LNCAP (cell line): ENCODE measurements around the gene PDE9A.

Experiments
- TF ChIP-seq, protein P1 (sequence below): fragments of 450-650 bp; IDR thresholded peaks from 2 replicates; pipeline ENCODE4 v1.5.1; 2017; ENCODE audit warnings: mild to moderate bottlenecking

Gene PDE9A

DNA sequence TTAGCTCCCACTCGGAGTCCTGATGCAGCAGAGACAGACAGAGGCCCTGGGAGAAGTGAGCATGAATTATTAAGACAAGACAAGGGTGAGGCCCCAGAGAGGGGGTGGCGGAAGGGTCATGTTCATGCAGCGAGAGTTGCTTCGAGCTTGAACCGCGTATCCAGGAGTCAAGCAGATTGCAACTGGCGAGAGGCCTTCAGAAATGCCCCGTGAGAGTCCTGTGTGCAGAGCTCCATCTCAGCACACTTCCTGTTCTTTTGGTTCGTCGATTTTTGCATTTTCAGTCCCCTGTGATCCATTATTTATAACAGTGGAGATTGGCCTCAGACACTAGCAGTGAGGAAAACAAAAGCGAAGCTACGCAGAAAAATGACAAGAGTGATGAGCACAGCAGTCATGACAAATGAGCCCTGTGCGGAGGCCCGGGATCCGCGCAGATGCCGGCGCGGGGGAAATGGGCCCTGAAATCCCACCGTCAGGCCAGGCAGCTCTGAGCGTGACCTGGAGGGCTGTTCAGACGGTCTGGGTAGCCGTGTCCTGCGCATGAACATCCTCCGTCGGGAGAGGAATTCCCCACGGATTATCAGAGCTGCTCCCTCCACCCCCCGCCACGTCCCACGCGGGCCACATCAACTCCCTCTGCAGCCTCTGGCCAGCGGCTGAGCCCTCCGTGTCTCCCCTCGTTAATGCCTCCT, 15.0 kb downstream of the PDE9A start:
- TF ChIP-seq, protein P1, sequence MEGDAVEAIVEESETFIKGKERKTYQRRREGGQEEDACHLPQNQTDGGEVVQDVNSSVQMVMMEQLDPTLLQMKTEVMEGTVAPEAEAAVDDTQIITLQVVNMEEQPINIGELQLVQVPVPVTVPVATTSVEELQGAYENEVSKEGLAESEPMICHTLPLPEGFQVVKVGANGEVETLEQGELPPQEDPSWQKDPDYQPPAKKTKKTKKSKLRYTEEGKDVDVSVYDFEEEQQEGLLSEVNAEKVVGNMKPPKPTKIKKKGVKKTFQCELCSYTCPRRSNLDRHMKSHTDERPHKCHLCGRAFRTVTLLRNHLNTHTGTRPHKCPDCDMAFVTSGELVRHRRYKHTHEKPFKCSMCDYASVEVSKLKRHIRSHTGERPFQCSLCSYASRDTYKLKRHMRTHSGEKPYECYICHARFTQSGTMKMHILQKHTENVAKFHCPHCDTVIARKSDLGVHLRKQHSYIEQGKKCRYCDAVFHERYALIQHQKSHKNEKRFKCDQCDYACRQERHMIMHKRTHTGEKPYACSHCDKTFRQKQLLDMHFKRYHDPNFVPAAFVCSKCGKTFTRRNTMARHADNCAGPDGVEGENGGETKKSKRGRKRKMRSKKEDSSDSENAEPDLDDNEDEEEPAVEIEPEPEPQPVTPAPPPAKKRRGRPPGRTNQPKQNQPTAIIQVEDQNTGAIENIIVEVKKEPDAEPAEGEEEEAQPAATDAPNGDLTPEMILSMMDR = no peak

GRCh38 chr21:42669041-42669440, 15.6 kb downstream of the PDE9A start:
- TF ChIP-seq, protein P1 = peak; percentile 40

DNA sequence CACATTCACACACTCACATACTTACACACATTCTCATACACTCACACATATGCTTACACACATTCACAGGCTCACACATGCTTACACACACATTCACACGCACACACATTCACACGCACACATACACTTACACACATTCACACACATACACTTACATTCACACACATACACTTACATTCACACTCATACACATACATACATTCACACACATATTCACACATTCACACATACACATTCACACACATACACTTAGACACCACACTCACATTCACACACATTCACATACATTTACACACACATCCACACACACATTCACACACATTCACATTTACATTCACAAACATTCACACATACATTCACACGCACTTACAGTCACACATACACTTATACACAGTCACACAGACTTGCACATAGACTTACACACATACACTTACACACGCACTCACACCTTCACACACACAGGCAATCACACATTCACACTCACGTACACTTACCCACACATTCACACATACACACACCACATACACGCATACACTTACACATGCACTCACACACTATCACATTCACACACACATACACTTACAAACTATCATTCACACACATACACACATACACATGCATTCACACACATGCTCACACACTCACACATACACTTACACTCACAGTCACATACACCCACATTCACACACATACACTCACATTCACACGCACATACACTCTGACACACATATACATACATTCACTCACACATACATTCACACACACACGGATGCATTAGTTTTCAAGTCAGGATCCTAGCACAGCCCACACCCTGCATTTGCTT, 16.8 kb downstream of the PDE9A start:
- TF ChIP-seq, protein P1 = no peak

DNA sequence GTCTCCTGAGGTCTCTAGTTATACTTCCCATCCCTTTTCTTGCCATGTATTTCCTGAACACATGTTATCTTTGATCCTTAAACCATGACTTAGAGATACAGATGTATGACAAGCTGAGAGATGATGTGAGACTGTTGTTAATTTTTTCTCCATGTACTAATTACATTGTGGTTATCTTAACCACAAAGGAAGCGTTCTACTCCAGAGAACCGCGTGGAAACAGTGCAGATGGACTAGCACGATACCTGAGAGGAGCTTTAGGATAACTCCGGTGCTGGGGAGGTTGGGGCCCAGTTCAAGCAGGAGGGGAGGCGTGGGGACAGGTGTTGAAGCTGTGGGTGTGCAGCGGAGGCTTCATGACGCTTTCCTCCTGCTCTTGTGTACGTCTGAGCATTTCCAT, 17.5 kb downstream of the PDE9A start:
- TF ChIP-seq, protein P1 = no peak

DNA sequence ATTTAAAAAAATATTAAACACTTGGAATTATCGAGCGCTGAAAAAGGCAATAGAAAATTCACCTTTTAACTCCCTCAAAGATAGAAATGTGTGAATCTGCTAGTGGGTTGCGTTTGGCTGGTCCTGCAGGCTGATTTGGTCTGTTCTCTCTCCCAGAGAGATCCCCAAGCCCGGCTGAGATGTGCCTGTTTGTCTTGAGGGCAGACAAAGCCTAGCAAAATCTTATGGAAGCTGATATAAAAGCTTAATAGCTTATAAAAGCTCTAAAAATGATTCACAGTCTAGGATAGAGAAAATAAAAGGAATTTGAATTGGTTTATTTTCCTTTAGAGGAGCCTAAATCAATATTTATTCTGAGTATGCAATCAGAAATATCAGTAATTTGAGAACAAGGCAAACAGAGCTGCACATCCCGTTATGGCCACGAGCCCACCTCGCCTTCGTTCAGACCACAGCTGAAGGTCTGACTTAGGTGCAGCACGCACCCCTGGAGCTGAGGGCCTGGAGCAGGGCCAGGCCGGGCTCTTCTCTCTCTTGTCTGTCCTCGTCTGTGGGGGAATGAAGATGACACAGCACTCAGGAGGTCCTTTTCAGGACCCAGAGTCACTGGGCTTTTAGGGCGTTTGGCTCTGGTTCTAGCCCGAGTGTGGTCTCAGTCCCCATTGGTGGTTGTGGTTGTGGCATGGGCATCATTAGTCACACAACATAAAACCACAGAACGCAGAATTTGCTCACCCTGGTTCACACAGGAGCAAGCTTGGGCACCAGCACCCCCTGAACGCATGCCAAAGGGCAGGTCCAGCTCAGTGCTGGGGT, 18.6 kb downstream of the PDE9A start:
- TF ChIP-seq, protein P1 = no peak

- TF ChIP-seq, protein P1 = no peak
These were observed 19.5 kb downstream of the PDE9A start for GRCh38 chr21:42672699-42673458.
